ENCODE measurements around the gene MOG.
"Not testable (repeated sequence)": the region's sequence is repeated elsewhere in the genome, so short reads cannot be mapped to it uniquely, and the experiment has no call there.

The MOG gene

DNA sequence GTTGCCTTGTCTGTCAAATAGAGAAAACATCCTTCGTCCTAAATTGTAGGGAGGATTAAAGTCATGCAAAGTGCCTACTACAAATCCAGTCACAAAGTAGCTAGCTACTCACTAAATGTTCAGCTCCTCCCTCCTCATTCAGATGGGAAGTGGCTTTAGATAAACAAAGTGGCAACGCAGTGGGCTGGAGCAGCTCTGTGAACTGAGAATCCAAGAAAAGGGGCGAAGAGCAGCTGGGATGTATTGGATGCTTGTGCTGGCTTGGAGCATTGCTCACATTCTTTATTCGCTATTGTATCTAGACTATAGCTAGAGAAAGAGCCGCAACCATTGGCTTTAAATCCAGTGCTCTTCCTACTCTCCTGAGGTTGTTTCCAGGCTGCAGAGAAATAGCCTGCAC, 10.3 kb downstream of the MOG start:
- POLR2A ChIA-PET: interaction anchor here (1.5 kb wide), 1 partner anchor 17 kb away, joined by 3 read pairs; no protein-coding TSS in a partner anchor
- CTCF ChIA-PET: interaction anchor here (1.7 to 10.1 kb wide), 4 partner anchors 9 to 29 kb away, joined by 5 to 192 read pairs (median 10); partner anchors contain the start of gene MOG
- no peak for DNase-seq (ENCODE audit: extremely low spot score)
- TF ChIP-seq, protein P1, sequence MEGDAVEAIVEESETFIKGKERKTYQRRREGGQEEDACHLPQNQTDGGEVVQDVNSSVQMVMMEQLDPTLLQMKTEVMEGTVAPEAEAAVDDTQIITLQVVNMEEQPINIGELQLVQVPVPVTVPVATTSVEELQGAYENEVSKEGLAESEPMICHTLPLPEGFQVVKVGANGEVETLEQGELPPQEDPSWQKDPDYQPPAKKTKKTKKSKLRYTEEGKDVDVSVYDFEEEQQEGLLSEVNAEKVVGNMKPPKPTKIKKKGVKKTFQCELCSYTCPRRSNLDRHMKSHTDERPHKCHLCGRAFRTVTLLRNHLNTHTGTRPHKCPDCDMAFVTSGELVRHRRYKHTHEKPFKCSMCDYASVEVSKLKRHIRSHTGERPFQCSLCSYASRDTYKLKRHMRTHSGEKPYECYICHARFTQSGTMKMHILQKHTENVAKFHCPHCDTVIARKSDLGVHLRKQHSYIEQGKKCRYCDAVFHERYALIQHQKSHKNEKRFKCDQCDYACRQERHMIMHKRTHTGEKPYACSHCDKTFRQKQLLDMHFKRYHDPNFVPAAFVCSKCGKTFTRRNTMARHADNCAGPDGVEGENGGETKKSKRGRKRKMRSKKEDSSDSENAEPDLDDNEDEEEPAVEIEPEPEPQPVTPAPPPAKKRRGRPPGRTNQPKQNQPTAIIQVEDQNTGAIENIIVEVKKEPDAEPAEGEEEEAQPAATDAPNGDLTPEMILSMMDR (IDR thresholded peaks at IDR 0.05; ENCODE audit: control extremely low read depth, extremely low read depth, low read depth, missing control alignments): no peak

DNA sequence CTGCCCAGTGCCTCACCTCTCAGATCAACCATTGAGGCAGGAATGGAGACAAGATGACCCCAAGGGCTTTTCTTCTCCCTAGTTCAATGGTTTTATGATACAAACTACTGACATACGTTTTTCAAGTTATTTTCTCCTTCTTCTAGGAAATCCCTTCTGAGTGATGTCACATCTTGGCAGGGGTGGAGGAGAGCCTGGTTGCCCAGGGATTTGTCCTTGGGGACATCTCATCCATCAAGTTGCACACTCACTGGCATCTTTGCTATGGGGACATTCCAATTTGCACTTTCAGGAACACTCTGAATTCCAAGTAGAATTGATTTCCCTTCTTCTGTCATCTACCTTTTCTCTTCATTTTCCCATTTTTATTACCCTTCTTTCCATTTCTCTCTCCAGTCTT, 14.1 kb downstream of the MOG start:
- TF ChIP-seq, protein P1 (IDR thresholded peaks at IDR 0.05; ENCODE audit: control extremely low read depth, extremely low read depth, low read depth, missing control alignments): no peak
- POLR2A ChIA-PET: no interaction called here
- CTCF ChIA-PET: interaction anchor here (2.1 to 4.4 kb wide), 3 partner anchors 14 to 20 kb away, joined by 6 to 28 read pairs (median 22); no protein-coding TSS in a partner anchor
- no peak for DNase-seq (ENCODE audit: extremely low spot score)

DNA sequence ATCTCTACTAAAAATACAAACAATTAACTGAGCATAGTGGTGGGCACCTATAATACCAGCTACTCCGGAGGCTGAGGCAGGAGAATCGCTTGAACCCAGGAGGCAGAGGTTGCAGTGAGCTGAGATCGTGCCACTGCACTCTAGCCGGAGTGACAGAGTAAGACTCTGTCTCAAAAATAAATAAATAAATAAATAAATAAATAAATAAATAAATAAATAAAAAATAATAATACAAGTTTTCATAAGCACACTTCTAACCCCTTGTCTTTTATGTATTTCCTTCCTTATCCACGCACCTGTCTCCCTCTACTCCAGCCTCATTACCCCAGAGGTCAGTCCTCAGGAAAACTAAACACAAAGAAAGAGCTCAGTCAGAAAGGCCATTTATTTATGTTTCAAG, 15.2 kb downstream of the MOG start:
- POLR2A ChIA-PET; DNase-seq (ENCODE audit: extremely low spot score): not testable (repeated sequence)
- CTCF ChIA-PET: interaction anchor here (1.1 to 4.4 kb wide), 4 partner anchors 12 to 21 kb away, joined by 3 to 28 read pairs (median 14); partner anchors contain the start of gene MOG

DNA sequence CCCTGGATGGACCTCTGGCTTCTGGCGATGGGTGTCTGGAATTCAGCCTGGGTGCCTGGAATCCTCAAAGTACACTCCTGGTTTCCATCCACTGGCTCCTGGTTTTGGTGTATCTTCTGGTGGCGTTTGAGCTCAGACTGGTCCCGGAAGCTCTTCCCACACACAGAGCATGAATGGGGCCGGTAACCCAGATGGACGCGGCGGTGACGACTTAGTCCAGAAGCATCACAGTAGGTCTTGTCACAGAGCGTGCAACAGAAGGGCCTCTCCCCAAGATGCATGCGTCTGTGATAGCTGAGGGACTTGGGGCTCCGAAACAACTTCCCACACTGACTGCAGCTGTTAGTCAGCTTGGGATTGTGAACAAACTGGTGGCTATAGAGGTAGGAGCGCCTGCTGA, 16.3 kb downstream of the MOG start:
- no peak for DNase-seq (ENCODE audit: extremely low spot score)
- POLR2A ChIA-PET: no interaction called here
- CTCF ChIA-PET: interaction anchor here (1.6 to 4.4 kb wide), 3 partner anchors 11 to 23 kb away, joined by 5 to 28 read pairs (median 6); no protein-coding TSS in a partner anchor

DNA sequence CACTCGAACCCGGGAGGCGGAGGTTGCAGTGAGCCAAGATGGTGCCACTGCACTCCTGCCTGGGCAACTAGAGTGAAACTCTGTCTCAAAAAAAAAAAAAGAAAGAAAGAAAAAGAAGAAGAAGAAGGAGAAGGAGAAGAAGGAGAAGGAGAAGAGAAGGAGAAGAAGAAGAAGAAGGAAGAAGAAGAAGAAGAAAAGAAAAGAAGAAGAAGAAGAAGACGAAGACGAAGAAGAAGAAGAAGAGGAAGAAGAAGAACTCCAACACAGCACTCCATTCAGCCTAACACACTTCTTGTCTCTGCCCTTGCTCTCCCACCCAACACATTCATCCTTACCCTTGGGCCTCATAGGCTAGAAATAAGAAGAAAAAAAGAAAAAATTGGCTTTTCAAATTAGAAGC, 17.1 kb downstream of the MOG start:
- TF ChIP-seq, protein P1 (IDR thresholded peaks at IDR 0.05; ENCODE audit: control extremely low read depth, extremely low read depth, low read depth, missing control alignments): no peak
- DNase-seq (ENCODE audit: extremely low spot score): no peak
- POLR2A ChIA-PET: no interaction called here
- CTCF ChIA-PET: interaction anchor here (1.6 to 4.4 kb wide), 2 partner anchors 13 to 23 kb away, joined by 5 to 28 read pairs; no protein-coding TSS in a partner anchor

More for the DNA sequence above, 16.3 kb downstream of the MOG start:
- TF ChIP-seq, protein P1 (IDR thresholded peaks at IDR 0.05; ENCODE audit: control extremely low read depth, extremely low read depth, low read depth, missing control alignments): no peak

DNA sequence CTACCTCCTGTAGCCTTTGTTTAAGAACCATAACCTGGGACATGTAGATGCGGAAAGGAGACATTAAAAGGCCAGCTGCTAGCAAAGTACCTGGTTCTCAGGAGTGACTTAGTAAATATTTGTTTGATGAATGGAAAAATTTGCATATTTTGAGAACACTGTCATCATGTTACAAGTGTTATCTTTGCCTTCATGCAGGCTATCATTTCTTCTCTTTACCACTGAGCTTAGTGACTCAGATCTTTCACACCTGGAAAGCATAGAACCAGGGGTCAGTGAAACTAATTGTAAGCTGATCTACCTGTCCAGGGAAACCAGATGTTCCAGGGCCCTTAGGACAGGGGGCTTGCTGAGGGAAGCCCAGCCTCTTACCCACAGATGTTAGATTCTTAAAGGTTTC, 18.7 kb downstream of the MOG start:
- CTCF ChIA-PET: interaction anchor here (0.8 to 4.0 kb wide), 4 partner anchors 9 to 26 kb away, joined by 3 to 13 read pairs (median 4); no protein-coding TSS in a partner anchor
- DNase-seq (ENCODE audit: extremely low spot score): no peak
- POLR2A ChIA-PET: no interaction called here
- TF ChIP-seq, protein P1 (IDR thresholded peaks at IDR 0.05; ENCODE audit: control extremely low read depth, extremely low read depth, low read depth, missing control alignments): no peak

DNA sequence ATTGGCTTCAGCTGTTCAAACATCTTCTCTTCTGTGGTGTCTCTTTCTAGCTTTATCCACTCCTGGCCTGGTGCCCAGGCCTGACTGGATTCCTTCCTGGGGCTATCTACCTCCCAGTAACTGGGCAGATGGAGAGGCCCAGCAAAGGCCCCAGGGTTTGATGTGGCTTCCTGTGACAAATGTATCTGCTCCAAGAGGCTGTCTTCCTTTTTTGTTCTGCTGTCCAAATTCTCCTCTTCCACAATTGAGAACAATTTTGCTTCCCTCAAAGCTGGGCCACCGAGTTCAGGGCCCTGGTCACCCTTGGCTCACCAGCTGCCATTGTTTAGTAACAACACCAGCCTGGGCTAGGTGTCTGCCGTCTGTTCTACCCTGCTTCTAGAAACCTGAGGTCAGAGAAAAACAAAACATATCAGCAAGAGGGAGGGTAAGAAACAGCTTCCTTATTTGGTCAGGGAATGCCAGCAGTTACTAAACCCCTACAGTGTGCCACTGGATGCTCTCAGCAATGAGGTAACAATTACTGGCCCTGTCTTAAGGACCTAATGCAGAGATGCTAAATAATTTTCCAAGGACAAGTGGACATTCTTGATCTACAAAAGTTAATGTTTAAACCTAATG, 20.2 kb downstream of the MOG start:
- POLR2A ChIA-PET: interaction anchor here (0.6 kb wide), 1 partner anchor 792 kb away, joined by 3 read pairs; no protein-coding TSS in a partner anchor

More for the DNA sequence above, 20.2 kb downstream of the MOG start:
- CTCF ChIA-PET: interaction anchor here (1.3 to 4.0 kb wide), 4 partner anchors 11 to 27 kb away, joined by 3 to 15 read pairs (median 10); no protein-coding TSS in a partner anchor
- TF ChIP-seq, protein P1 (IDR thresholded peaks at IDR 0.05; ENCODE audit: control extremely low read depth, extremely low read depth, low read depth, missing control alignments): no peak
- no peak for DNase-seq (ENCODE audit: extremely low spot score)

All from GM10248 (cell line).